Non-pigmented ciliary epithelial cell (primary cell): ENCODE results near the gene TAS1R3.
"Not testable (repeated sequence)": the region's sequence is repeated elsewhere in the genome, so short reads cannot be mapped to it uniquely, and the experiment has no call there.

Source experiments
- DNase-seq: peaks from one replicate; pipeline ENCODE4 v3.0.0-alpha.2; 2010; ENCODE audit warnings: low read depth

The TAS1R3 gene

GRCh38 chr1:1309251-1310108 is 21.6 kb upstream of the TAS1R3 start:
- no peak for DNase-seq

DNA sequence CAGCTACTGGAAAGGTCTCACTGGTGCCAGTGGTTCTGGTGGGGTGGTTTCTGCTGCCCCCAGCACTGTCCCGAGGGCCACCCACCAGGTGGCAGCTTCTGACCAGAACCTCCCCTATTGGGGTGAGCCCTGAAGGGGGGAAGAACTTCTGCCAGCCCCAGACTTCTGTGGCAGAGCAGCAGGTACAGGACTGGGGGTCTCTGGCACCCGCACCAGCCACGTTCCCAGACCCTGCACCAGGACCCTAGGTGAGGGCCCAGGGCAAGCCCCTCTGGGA is 21.0 kb upstream of the TAS1R3 start:
- DNase-seq = no peak

GRCh38 chr1:1310476-1311053 is 20.5 kb upstream of the TAS1R3 start:
- DNase-seq = no peak

- no peak for DNase-seq
Measured at GRCh38 chr1:1311107-1312104, 19.7 kb upstream of the TAS1R3 start.

GRCh38 chr1:1312450-1313314 is 18.4 kb upstream of the TAS1R3 start:
- no peak for DNase-seq

DNA sequence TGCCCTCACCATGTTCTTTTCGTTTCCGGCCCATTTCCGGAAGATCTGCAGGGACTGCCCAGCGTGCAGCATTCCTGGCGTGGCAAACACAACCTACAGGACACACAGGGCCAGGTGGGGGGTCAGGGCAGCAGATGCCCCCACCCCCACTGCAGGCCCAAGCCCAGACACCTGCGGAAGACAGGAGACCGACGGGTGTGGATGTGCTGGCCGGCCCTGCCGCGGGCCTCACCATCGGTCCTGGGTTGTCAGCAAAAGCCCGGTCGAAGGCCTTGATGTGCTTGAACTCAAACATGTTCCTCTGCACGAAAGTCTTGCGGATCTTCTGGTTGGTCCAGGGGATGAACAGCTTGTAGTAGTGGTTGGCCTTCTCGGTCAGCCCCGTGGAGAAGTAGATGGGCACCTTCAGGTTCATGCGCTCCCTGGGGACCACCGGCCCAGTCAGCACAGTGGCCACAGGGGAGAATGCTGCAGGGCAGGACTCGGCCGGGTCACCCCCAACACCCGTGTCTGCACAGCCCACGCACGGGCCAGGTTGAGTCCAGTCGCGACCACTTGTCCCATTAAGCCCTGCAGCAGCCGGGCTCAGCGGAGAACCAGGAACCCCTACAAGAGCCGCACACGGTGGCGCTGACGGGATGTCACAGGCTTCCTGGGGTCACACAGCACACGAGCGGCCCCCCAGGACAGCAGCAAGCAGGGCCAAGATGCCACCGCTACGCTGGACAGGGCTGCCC is 17.4 kb upstream of the TAS1R3 start:
- no peak for DNase-seq

DNA sequence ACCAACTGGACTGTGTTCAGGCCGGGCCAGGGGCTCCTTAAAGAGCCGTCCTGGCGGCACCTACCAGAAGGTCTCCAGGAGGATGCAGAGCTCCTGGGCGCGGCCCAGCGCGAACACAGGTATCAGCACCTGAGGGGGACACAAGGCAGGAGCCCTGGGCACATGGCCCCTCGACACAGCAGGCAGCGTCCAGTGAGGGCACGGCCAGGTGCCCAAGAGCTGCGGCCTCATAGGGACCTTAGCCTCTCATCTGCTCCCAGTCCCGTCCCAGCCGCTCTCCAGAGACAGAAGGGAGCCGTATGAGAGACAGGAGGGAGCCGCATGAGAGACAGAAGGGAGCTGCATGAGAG is 16.9 kb upstream of the TAS1R3 start:
- no peak for DNase-seq

DNA sequence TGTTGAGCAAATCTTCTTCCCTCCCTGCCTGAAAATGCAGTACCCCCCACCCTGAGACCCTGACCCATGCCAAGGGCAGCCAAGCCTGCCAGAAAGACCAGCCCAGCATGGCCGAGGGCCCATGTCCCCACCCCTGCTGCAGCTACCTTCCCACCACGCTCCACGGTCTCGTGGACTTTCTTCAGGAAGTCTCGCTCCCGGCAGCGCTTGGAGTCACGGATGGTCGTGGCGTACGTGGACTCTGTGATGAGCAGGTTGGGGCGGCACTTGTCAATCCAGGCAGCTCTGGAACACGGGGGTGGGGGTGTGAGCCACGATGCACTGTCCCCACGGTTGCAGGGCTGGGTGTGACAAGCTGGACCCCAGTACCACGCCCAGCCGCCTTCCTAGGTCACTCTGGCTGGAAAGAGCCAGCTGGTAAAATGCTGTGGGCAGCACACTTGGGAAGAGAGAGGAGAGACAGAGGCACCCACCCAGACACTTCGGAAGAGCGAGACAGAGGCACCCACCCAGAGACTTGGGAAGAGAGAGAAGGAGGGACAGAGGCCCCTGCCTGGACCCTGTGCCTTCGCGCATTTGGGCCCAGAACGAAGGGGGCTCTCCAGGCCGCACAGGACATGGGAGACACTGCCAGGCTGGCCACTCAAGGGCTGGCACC is 16.3 kb upstream of the TAS1R3 start:
- no peak for DNase-seq

DNA sequence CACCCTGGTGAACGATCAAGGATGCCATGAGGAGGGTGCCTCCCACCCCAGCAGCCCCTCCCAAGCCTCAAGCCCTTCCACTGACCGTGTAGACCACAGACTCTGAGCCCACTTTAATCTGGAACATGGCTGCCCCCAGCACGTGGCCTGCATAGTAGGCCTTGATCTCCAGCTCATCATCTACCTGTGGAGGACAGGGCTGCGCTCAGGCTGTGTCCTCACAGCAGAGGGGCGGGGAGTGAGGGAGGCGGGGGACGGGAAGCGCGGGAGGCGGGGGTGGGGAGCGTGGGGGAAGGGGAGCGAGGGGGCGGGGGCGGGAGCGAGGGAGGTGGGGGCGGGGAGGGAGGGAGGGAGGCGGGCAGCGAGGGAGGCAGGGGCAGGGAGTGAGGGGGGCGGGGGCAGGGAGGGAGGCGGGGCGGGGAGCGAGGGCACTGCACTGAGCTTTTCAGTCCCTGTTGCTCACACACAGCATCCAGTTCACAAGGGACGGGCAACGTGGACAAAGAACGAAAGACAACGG is 15.6 kb upstream of the TAS1R3 start:
- DNase-seq = no peak

DNA sequence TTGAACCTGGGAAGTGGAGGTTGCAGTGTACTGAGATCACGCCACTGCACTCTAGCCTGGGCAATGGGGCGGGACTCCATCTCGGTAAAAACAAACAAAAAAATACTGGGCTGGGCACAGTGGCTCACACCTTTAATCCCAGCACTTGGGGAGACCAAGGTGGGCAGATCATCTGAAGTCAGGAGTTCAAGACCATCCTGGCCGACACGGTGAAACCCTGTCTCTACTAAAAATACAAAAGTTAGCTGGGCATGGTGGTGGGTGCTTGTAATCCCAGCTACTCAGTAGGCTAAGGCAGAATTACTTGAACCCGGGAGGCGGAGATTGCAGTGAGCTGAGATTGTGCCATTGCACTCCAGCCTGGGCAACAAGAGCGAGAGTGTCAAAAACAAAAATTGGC is 14.9 kb upstream of the TAS1R3 start:
- not testable (repeated sequence) for DNase-seq

DNA sequence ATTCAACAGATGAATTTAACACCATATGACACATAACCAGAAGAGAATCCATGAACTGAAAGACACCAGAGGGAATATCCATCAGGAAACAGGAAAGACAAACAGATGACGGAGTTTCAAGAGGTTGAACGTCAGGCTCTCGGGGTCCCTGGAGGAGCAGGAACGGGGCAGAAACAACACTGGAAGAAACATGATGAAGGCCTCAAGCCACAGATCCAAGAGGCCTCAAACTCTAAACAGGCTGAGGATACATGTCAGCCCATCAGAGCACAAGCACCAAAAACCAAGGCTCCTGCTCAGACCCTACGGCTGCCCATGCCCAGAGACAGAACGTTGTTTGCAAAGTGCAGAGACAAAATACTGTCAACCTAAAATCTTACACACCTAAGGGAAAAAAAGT is 13.7 kb upstream of the TAS1R3 start:
- DNase-seq = no peak

DNA sequence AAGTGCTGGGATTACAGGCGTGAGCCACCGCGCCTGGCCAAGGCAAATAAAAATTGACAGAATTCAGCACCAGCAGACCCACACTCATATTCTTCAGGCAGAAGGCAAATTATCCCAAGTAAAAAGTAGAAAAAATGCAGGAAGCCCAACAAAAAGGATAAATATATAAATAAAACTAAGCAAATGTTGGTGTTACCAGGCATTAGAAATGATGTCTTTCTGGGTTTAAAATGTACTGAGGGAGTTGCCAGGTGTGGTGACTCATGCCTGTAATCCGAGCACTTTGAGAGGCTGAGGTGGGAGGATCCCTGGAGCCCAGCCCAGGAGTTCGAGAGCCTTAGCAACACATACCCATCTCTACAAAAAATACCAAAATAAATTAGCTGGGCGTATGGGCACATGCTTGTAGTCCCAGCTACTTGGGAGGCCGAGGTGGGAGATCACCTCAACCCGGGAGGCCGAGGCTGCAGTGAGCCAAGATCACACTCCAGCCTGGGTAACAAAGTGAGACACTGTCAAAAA is 12.9 kb upstream of the TAS1R3 start:
- peak; percentile 86 for DNase-seq

- DNase-seq = no peak
Measured at GRCh38 chr1:1318777-1319645, 12.1 kb upstream of the TAS1R3 start.

DNA sequence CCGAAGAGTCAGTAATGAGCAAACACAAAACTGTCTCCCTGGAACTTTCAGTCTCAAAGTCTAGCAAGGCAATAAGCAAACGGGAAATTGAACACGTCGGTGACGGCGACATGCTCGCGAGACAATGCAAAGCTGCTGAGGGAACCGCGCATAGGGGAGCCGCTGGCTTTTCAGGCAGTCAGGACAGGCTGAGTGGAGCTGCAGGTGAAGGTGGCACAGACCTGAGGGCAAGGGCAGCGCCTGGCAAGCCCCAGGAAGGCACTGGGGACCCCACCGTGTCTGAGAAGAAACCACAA is 11.5 kb upstream of the TAS1R3 start:
- no peak for DNase-seq

GRCh38 chr1:1320666-1321448 is 10.2 kb upstream of the TAS1R3 start:
- no peak for DNase-seq

DNA sequence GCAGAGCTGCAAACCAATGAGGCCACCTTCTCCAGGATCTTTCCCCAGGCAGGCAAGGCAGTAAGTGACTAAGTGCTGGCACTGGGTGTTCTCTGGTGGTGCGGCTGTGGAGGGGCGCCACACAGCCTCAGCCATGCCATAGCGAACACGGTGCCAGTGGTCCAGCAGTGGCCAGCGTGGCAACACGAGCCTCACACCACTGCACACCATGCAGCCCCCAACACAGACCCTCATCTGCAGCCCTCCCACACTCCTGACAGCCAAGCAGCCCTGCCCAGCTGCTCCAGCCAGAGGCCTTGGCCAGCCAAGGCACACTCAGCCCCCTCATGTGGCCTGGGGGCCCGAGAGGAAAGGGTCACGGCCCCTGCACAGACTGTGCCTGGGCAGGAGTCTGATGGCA is 9.6 kb upstream of the TAS1R3 start:
- DNase-seq = no peak

GRCh38 chr1:1322418-1322817 is 8.7 kb upstream of the TAS1R3 start:
- no peak for DNase-seq

- no peak for DNase-seq
Measured at GRCh38 chr1:1322952-1323351, 8.1 kb upstream of the TAS1R3 start.

DNA sequence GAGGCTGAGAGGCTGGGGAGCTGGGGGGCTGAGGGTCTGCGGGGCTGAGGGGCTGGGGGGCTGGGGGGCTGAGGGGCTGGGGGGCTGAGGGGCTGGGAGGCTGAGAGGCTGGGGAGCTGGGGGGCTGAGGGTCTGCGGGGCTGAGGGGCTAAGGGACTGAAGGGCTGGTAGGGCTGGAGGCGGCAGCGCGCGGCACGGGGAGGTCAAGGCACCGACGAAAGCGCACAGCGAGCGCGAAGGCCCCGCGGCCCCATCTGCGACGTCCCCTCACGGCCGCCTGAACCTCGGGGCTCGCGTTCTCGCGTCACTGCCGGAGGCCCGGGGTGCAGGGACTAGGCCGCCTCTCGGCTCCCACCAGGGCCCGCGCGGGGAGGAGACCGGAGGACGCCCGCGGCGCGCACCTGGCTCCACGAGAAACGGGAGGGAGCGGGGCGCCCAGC is 7.0 kb upstream of the TAS1R3 start:
- no peak for DNase-seq
